IMR-90 (cell line): ENCODE measurements around the gene PHGDH. TPM values are rescaled to one million over a fixed set of nuclear protein-coding genes. Genes with fewer than 3 reads are reported as not detected.

Experiments
- ATAC-seq: fragments of 200-7000 bp; cut with Tn5 transposase; 2 replicates; pipeline ENCODE4 v1.9.1; 2020; ENCODE audit warnings: low read depth, mild to moderate bottlenecking, moderate library complexity
- BruUV-seq: library from RNA; stranded (reverse); fragments of 400-500 nt; replicated peaks from 2 replicates; lab custom pipeline; 2021; lab: Mats Ljungman, UMichigan
- CTCF ChIA-PET: fragments of 300-600 bp; formaldehyde crosslinking; extraction: SDS; loops from one replicate; lab custom pipeline; 2021; ENCODE audit warnings: antibody characterized with exemption; lab: Yijun Ruan, JAX
- POLR2A ChIA-PET: fragments of 300-600 bp; sonication (Branson Sonifier 250); formaldehyde crosslinking; loops from one replicate; lab custom pipeline; 2022; ENCODE audit warnings: antibody characterized with exemption; ENCODE audit not compliant: unreplicated experiment; lab: Charles Lee
- DNase-seq: peaks from one replicate; pipeline ENCODE4 v3.0.0; 2013
- H2AFZ ChIP-seq: replicated peaks from 2 replicates; pipeline ENCODE3; 2013; ENCODE audit warnings: low read length, mild to moderate bottlenecking; ENCODE audit not compliant: poor library complexity
- H2AK5ac ChIP-seq: 2 replicates; pipeline ENCODE4 v1.6.1; 2013; ENCODE audit warnings: low read depth, low read length, inconsistent platforms
- H2AK9ac ChIP-seq: replicated peaks from 2 replicates; pipeline ENCODE3; 2013; ENCODE audit warnings: mild to moderate bottlenecking, low read depth, low read length, moderate library complexity; ENCODE audit not compliant: poor library complexity
- H2BK120ac ChIP-seq: 2 replicates; pipeline ENCODE4 v1.6.1; 2013; ENCODE audit warnings: low read depth, low read length, inconsistent platforms
- H2BK15ac ChIP-seq: 3 replicates; pipeline ENCODE4 v1.6.1; 2013; ENCODE audit warnings: low read depth, low read length, inconsistent platforms
- H2BK20ac ChIP-seq: 2 replicates; pipeline ENCODE4 v1.6.1; 2013; ENCODE audit warnings: low read depth, mild to moderate bottlenecking, inconsistent platforms, low read length, moderate library complexity
- H2BK5ac ChIP-seq: 2 replicates; pipeline ENCODE4 v1.6.1; 2013; ENCODE audit warnings: mild to moderate bottlenecking, low read depth, low read length, inconsistent platforms; ENCODE audit not compliant: poor library complexity, severe bottlenecking
- H3K14ac ChIP-seq: replicated peaks from 2 replicates; pipeline ENCODE4 v1.6.1; 2013; ENCODE audit warnings: low read depth, low read length, inconsistent platforms
- H3K18ac ChIP-seq: 2 replicates; pipeline ENCODE4 v1.6.1; 2013; ENCODE audit warnings: low read depth, low read length, control low read depth
- H3K23ac ChIP-seq: 2 replicates; pipeline ENCODE4 v1.6.1; 2013; ENCODE audit warnings: low read depth, low read length, inconsistent platforms
- H3K27ac ChIP-seq: 2 replicates; pipeline ENCODE4 v1.5.1; 2013; ENCODE audit warnings: mild to moderate bottlenecking, control low read depth, low read length; ENCODE audit not compliant: insufficient read depth
- H3K27me3 ChIP-seq: 2 replicates; pipeline ENCODE4 v1.6.1; 2013; ENCODE audit warnings: low read length; ENCODE audit not compliant: control insufficient read depth, insufficient read depth
- H3K36me3 ChIP-seq: 2 replicates; pipeline ENCODE4 v1.6.1; 2013; ENCODE audit warnings: low read length, mixed read lengths; ENCODE audit not compliant: control insufficient read depth, insufficient read depth
- H3K4ac ChIP-seq: 2 replicates; pipeline ENCODE4 v1.6.1; 2013; ENCODE audit warnings: low read depth, low read length, inconsistent platforms
- H3K4me1 ChIP-seq: 2 replicates; pipeline ENCODE4 v1.6.1; 2013; ENCODE audit warnings: low read length, mixed read lengths; ENCODE audit not compliant: control insufficient read depth, insufficient read depth
- H3K4me2 ChIP-seq: 2 replicates; pipeline ENCODE4 v1.6.1; 2013; ENCODE audit warnings: low read depth, mild to moderate bottlenecking, control low read depth, low read length, moderate library complexity
- H3K4me3 ChIP-seq: 2 replicates; pipeline ENCODE4 v1.5.1; 2013; ENCODE audit warnings: low read depth, mild to moderate bottlenecking, control low read depth, low read length, moderate library complexity; ENCODE audit not compliant: insufficient read depth
- H3K56ac ChIP-seq: 2 replicates; pipeline ENCODE4 v1.6.1; 2013; ENCODE audit warnings: low read length, inconsistent platforms; ENCODE audit not compliant: insufficient read depth; ENCODE audit errors: extremely low read depth
- H3K79me1 ChIP-seq, 2 experiments: 2 replicates each; pipeline ENCODE4 v1.6.1; 2013; ENCODE audit warnings: low read length in 2 of 2, inconsistent platforms in 1 of 2, low read depth in 1 of 2
- H3K9ac ChIP-seq: 2 replicates; pipeline ENCODE4 v1.6.1; 2013; ENCODE audit warnings: low read depth, low read length, control low read depth
- H3K9me1 ChIP-seq: 2 replicates; pipeline ENCODE4 v1.6.1; 2013; ENCODE audit warnings: low read length, inconsistent platforms; ENCODE audit not compliant: insufficient read depth
- H3K9me3 ChIP-seq: 2 replicates; pipeline ENCODE4 v1.6.1; 2013; ENCODE audit warnings: low read length; ENCODE audit not compliant: control insufficient read depth, insufficient read depth
- H4K20me1 ChIP-seq: 2 replicates; pipeline ENCODE4 v1.6.1; 2013; ENCODE audit warnings: low read length, inconsistent platforms; ENCODE audit not compliant: insufficient read depth
- H4K5ac ChIP-seq: 2 replicates; pipeline ENCODE4 v1.6.1; 2013; ENCODE audit warnings: mild to moderate bottlenecking, low read depth, low read length, control low read depth
- H4K8ac ChIP-seq, 2 experiments: 2 replicates each; pipeline ENCODE4 v1.6.1; 2013; ENCODE audit warnings: low read depth in 2 of 2, low read length in 2 of 2, control low read depth in 1 of 2, inconsistent platforms in 1 of 2
- H4K91ac ChIP-seq: 2 replicates; pipeline ENCODE4 v1.6.1; 2013; ENCODE audit warnings: low read depth, low read length, inconsistent platforms; ENCODE audit not compliant: insufficient read depth
- BHLHE40 ChIP-seq: fragments of 150-350 bp; IDR thresholded peaks from 2 replicates; pipeline ENCODE4 v1.6.1; 2016; ENCODE audit warnings: mild to moderate bottlenecking, low read depth, low read length
- CEBPB ChIP-seq: IDR thresholded peaks from 2 replicates; pipeline ENCODE4 v1.6.1; 2012; ENCODE audit warnings: low read depth, low read length, improper control_type of control experiment
- MXI1 ChIP-seq: IDR thresholded peaks from 2 replicates; pipeline ENCODE4 v1.6.1; 2012; ENCODE audit warnings: low read depth, mild to moderate bottlenecking, low read length, moderate library complexity, borderline replicate concordance
- WGBS, 2 experiments: methylation state at CpG; one replicate each; pipeline versions ENCODE4 v1.1.5 to v1.1.7; 2013; ENCODE audit warnings: missing lambda C conversion rate in 2 of 2; ENCODE audit not compliant: insufficient read length in 1 of 2; ENCODE audit errors: extremely low coverage in 2 of 2; 5-methylcytosine and 5-hydroxymethylcytosine counted together
- dilution Hi-C: fragments of 300-500 bp; cut with HindIII; formaldehyde crosslinking; loops from one replicate; pipeline ENCODE4 v1.14.3; 2018; ENCODE audit warnings: low sequenced_read_pairs; ENCODE audit not compliant: unreplicated experiment
- in situ Hi-C: fragments of 300-500 bp; cut with MboI; formaldehyde crosslinking; loops from 3 replicates; pipeline ENCODE4 v1.14.3; 2019; ENCODE audit warnings: low sequenced_read_pairs, inconsistent platforms, mixed read lengths
- intact Hi-C: fragments of 100-400 bp; cut with micrococcal nuclease; formaldehyde crosslinking; loops from 2 replicates; pipeline ENCODE4 v1.10.0; 2022
- polyA plus RNA-seq, 3 experiments: library from polyadenylated mRNA; depleted of rRNA; stranded (reverse); fragments of >200 nt; gene quantifications; 2 replicates each; pipeline ENCODE4 v1.2.3, GENCODE V29; 2012; ENCODE audit warnings: low replicate concordance in 1 of 3
- total RNA-seq: library from RNA; depleted of rRNA; stranded (reverse); fragments of >200 nt; gene quantifications from 2 replicates; pipeline ENCODE4 v1.2.3, GENCODE V29; 2012
- TF ChIP-seq, protein P1 (sequence below): fragments of 150-350 bp; IDR thresholded peaks from 2 replicates; pipeline ENCODE4 v1.6.1; 2016; ENCODE audit warnings: low read depth, mild to moderate bottlenecking, low read length, moderate library complexity, borderline replicate concordance

PHGDH gene
- total and polyA plus RNA-seq, 2 of the 4 experiments (the other 2 are of a cell fraction): 87.9 to 331 TPM

DNA sequence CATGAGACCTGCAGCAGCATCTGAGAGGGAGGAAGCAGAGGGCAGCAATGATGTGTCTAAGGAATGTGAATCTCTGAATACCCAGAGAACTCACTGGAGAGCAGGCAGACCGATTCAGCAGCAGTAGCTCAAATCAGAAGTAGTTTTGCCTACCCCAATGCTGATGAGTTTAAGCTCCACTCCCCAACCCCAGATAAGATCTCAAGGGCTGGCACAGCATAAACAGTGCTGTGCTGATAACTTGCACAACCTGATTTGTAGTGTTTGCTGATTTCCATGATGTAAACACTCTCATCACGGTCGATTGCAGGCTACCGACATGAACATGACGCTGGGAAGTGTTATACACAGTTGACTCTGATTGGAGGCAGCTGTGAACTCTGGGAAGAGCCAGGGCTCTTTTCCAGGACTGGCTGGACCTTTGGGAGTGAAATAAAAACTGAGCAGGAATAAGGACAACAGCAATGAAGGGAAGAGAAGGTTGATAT, 68.2 kb downstream of the PHGDH start:
- Histone ChIP-seq H3K9me3 (no peaks in the 10 kb centered on the region), H4K91ac (no peak overlapping the region), H3K18ac (peak overlapping the region; percentile 0; the same call in 1 of the 2 replicates), H2BK20ac (peak overlapping the region; percentile 29; the same call in 1 of the 2 replicates), H2AFZ (peak overlapping the region; percentile 86), H3K4me3 (peak overlapping the region; percentile 6; the same call in 1 of the 2 replicates), H4K5ac (no peak overlapping the region), H3K4me2 (peak overlapping the region; percentile 42), H2AK5ac (no peak overlapping the region), H2BK5ac (no peak overlapping the region), H3K4ac (peak overlapping the region; percentile 32; the same call in 1 of the 2 replicates), H2AK9ac (no peak overlapping the region), H3K4me1 (peaks cover 9% of the 10 kb centered on the region), H3K36me3 (no peaks in the 10 kb centered on the region), H3K9me1 (peaks cover 4% of the 10 kb centered on the region; the same call in 1 of the 2 replicates), H2BK15ac (no peak overlapping the region), H3K14ac (0 out of 2 replicates have a peak overlapping the region, but pooled peaks have one; percentile 30), H3K56ac (no peak overlapping the region), H3K79me1 (no peaks in the 10 kb centered on the region), H3K27me3 (no peaks in the 10 kb centered on the region), H3K23ac (no peak overlapping the region; the same call in 1 of the 2 replicates), H3K27ac (peak overlapping the region; percentile 62; the same call in 1 of the 2 replicates), H2BK120ac (no peak overlapping the region), H3K9ac (no peak overlapping the region), H4K8ac (peak overlapping the region; percentile 2 to 68; a peak in 2 of 4 replicates), H4K20me1 (no peaks in the 10 kb centered on the region)
- POLR2A ChIA-PET: no interaction called here
- dilution Hi-C loops: no loop called here
- intact Hi-C loops: loop anchor here (2.0 to 5.0 kb wide), 3 partner anchors 23 to 87 kb away; no protein-coding TSS in a partner anchor
- BruUV-seq: no TSS peak
- peak; percentile 85 for ATAC-seq
- in situ Hi-C loops: no loop called here
- peak; percentile 64 for DNase-seq
- TF ChIP-seq, protein P1, sequence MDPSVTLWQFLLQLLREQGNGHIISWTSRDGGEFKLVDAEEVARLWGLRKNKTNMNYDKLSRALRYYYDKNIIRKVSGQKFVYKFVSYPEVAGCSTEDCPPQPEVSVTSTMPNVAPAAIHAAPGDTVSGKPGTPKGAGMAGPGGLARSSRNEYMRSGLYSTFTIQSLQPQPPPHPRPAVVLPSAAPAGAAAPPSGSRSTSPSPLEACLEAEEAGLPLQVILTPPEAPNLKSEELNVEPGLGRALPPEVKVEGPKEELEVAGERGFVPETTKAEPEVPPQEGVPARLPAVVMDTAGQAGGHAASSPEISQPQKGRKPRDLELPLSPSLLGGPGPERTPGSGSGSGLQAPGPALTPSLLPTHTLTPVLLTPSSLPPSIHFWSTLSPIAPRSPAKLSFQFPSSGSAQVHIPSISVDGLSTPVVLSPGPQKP: no peak
- no peak for TF ChIP-seq BHLHE40
- no peak for TF ChIP-seq MXI1
- peak; percentile 71 for TF ChIP-seq CEBPB
- CTCF ChIA-PET: interaction anchor here (1.2 to 1.3 kb wide), 2 partner anchors 12 to 29 kb away, joined by 4 to 5 read pairs; no protein-coding TSS in a partner anchor
- WGBS, 2 experiments: no CpG with 5 or more reads among the region's 5 CpGs
